ENCODE measurements around the gene LUZP2. TPM values are rescaled to one million over a fixed set of nuclear protein-coding genes. Genes with fewer than 3 reads are reported as not detected.

The LUZP2 gene
- polyA plus RNA-seq, 1 donor (not counting 4 experiments of a cell fraction or from before 2014, with no cell fraction given): 0.08 TPM

GRCh38 chr11:24861440-24861839 is 364.6 kb downstream of the LUZP2 start:
- FAIRE-seq: no peak
- Histone ChIP-seq H3K9me1 (ENCODE audit: control insufficient read depth, extremely low read depth, insufficient read depth, low read length) (no peaks in the 10 kb centered on the region), H3K27ac (ENCODE audit: control insufficient read depth, insufficient read depth, low read length) (no peak overlapping the region), H4K20me1 (ENCODE audit: control insufficient read depth, extremely low read depth, insufficient read depth, low read length) (no peaks in the 10 kb centered on the region), H3K4me2 (ENCODE audit: control insufficient read depth, extremely low read depth, insufficient read depth, low read depth, low read length) (no peak overlapping the region), H3K4me1 (ENCODE audit: control insufficient read depth, extremely low read depth, insufficient read depth, low read length) (no peaks in the 10 kb centered on the region), H3K9me3 (ENCODE audit: control insufficient read depth, low read depth, low read length) (no peaks in the 10 kb centered on the region), H3K27me3 (ENCODE audit: control insufficient read depth, extremely low read depth, insufficient read depth, low read length) (no peaks in the 10 kb centered on the region), H3K79me2 (ENCODE audit: control insufficient read depth, insufficient read depth, low read length) (no peaks in the 10 kb centered on the region), H3K36me3 (ENCODE audit: control insufficient read depth in 2 of 2, extremely low read depth in 1 of 2, insufficient read depth in 2 of 2, low read length in 2 of 2) (no peaks in the 10 kb centered on the region), H2AFZ (ENCODE audit: control insufficient read depth, low read length) (no peak overlapping the region), H3K4me3 (ENCODE audit: control insufficient read depth in 2 of 3, extremely low read depth in 1 of 3, insufficient read depth in 2 of 3, low read depth in 1 of 3, low read length in 3 of 3) (no peak overlapping the region), H3K9ac (ENCODE audit: control insufficient read depth, extremely low read depth, insufficient read depth, low read length) (no peak overlapping the region)
- dilution Hi-C loops (cut with MboI; ENCODE audit: extremely low pct_ligation_motif_present, low sequenced_read_pairs): no loop called here
- TF ChIP-seq EZH2 (IDR thresholded peaks at IDR 0.05; ENCODE audit: low read length) (no peak), CTCF (optimal IDR thresholded peaks at IDR 0.05 in 1 of 3, IDR thresholded peaks at IDR 0.05 in 1 of 3, conservative IDR thresholded peaks at IDR 0.05 in 1 of 3; ENCODE audit: extremely low read depth in 1 of 3, insufficient read depth in 2 of 3, low read length in 3 of 3) (no peak)
- DNase-seq (ENCODE audit: low read depth, low spot score): no peak

- Histone ChIP-seq H3K27ac (ENCODE audit: control insufficient read depth, insufficient read depth, low read length) (no peak overlapping the region), H3K4me3 (ENCODE audit: control insufficient read depth in 2 of 3, extremely low read depth in 1 of 3, insufficient read depth in 2 of 3, low read depth in 1 of 3, low read length in 3 of 3) (no peak overlapping the region), H3K9ac (ENCODE audit: control insufficient read depth, extremely low read depth, insufficient read depth, low read length) (no peak overlapping the region), H3K4me1 (ENCODE audit: control insufficient read depth, extremely low read depth, insufficient read depth, low read length) (no peaks in the 10 kb centered on the region), H2AFZ (ENCODE audit: control insufficient read depth, low read length) (no peak overlapping the region), H3K4me2 (ENCODE audit: control insufficient read depth, extremely low read depth, insufficient read depth, low read depth, low read length) (no peak overlapping the region), H4K20me1 (ENCODE audit: control insufficient read depth, extremely low read depth, insufficient read depth, low read length) (no peaks in the 10 kb centered on the region), H3K79me2 (ENCODE audit: control insufficient read depth, insufficient read depth, low read length) (no peaks in the 10 kb centered on the region), H3K27me3 (ENCODE audit: control insufficient read depth, extremely low read depth, insufficient read depth, low read length) (no peaks in the 10 kb centered on the region), H3K36me3 (ENCODE audit: control insufficient read depth in 2 of 2, extremely low read depth in 1 of 2, insufficient read depth in 2 of 2, low read length in 2 of 2) (no peaks in the 10 kb centered on the region), H3K9me1 (ENCODE audit: control insufficient read depth, extremely low read depth, insufficient read depth, low read length) (no peaks in the 10 kb centered on the region), H3K9me3 (ENCODE audit: control insufficient read depth, low read depth, low read length) (no peaks in the 10 kb centered on the region)
- FAIRE-seq (no peak), DNase-seq (ENCODE audit: low read depth, low spot score) (no peak)
- TF ChIP-seq CTCF (optimal IDR thresholded peaks at IDR 0.05 in 1 of 3, IDR thresholded peaks at IDR 0.05 in 1 of 3, conservative IDR thresholded peaks at IDR 0.05 in 1 of 3; ENCODE audit: extremely low read depth in 1 of 3, insufficient read depth in 2 of 3, low read length in 3 of 3) (no peak), EZH2 (IDR thresholded peaks at IDR 0.05; ENCODE audit: low read length) (no peak)
- dilution Hi-C loops (cut with MboI; ENCODE audit: extremely low pct_ligation_motif_present, low sequenced_read_pairs): no loop called here
Measured at GRCh38 chr11:24866743-24867142, 369.9 kb downstream of the LUZP2 start.
